Calu3 (cell line): ENCODE measurements around the gene RNPS1. TPM values are rescaled to one million over a fixed set of nuclear protein-coding genes. Genes with fewer than 3 reads are reported as not detected.
A peak's percentile ranks its signal among the peaks of the same experiment; 100 is the strongest.

ENCODE experiments used
- Bru-seq: library from RNA; stranded (reverse); fragments of 400-500 nt; gene quantifications from one replicate; lab custom pipeline; 2021; lab: Mats Ljungman, UMichigan
- BruChase-seq, 2 experiments: library from RNA; stranded (reverse); fragments of 400-500 nt; gene quantifications; one replicate each; lab custom pipeline; 2021; lab: Mats Ljungman, UMichigan
- BruUV-seq: library from RNA; stranded (reverse); fragments of 400-500 nt; replicated peaks from 2 replicates; lab custom pipeline; 2021; lab: Mats Ljungman, UMichigan
- CTCF ChIA-PET: fragments of 300-600 bp; sonication (Branson Sonifier 250); formaldehyde crosslinking; loops from one replicate; lab custom pipeline; 2022; ENCODE audit warnings: antibody characterized with exemption; lab: Charles Lee
- DNase-seq: peaks from one replicate; pipeline ENCODE4 v3.0.0; 2022
- H3K27ac Mint-ChIP-seq: one replicate; pipeline ENCODE4 v1.8.0; 2022; ENCODE audit warnings: mixed read lengths; ENCODE audit not compliant: unreplicated experiment
- H3K27me3 Mint-ChIP-seq: one replicate; pipeline ENCODE4 v1.8.0; 2022; ENCODE audit warnings: mixed read lengths; ENCODE audit not compliant: unreplicated experiment
- H3K36me3 Mint-ChIP-seq: one replicate; pipeline ENCODE4 v1.8.0; 2022; ENCODE audit warnings: mild to moderate bottlenecking, moderate library complexity, mixed read lengths; ENCODE audit not compliant: insufficient read depth, unreplicated experiment
- H3K4me1 Mint-ChIP-seq: one replicate; pipeline ENCODE4 v1.8.0; 2022; ENCODE audit warnings: mild to moderate bottlenecking, low read depth, mixed read lengths; ENCODE audit not compliant: unreplicated experiment
- H3K4me3 Mint-ChIP-seq: one replicate; pipeline ENCODE4 v1.8.0; 2022; ENCODE audit warnings: mild to moderate bottlenecking, low read depth, moderate library complexity, mixed read lengths; ENCODE audit not compliant: unreplicated experiment
- H3K9me3 Mint-ChIP-seq: one replicate; pipeline ENCODE4 v1.8.0; 2022; ENCODE audit warnings: low read depth, mixed read lengths; ENCODE audit not compliant: unreplicated experiment
- intact Hi-C: fragments of 100-400 bp; cut with micrococcal nuclease; formaldehyde crosslinking; loops from one replicate; pipeline ENCODE4 v1.10.0; 2022; ENCODE audit not compliant: unreplicated experiment
- long read RNA-seq: library from polyadenylated mRNA; stranded (forward); transcript quantifications from one replicate; pipeline ENCODE4 v2.0.0, GENCODE V29; 2022
- total RNA-seq: library from RNA; stranded (reverse); gene quantifications from 2 replicates; pipeline ENCODE4 v1.2.3, GENCODE V29; 2022
- TF ChIP-seq, protein P1 (sequence below): fragments of 200-600 bp; IDR thresholded peaks from one replicate; pipeline ENCODE4 v1.8.0; 2022; ENCODE audit warnings: antibody characterized with exemption; ENCODE audit not compliant: unreplicated experiment

Gene RNPS1, protein sequence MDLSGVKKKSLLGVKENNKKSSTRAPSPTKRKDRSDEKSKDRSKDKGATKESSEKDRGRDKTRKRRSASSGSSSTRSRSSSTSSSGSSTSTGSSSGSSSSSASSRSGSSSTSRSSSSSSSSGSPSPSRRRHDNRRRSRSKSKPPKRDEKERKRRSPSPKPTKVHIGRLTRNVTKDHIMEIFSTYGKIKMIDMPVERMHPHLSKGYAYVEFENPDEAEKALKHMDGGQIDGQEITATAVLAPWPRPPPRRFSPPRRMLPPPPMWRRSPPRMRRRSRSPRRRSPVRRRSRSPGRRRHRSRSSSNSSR
- total RNA-seq (287 and 301 TPM in 2 replicates), Bru-seq, nascent RNA (percentile 97 among the genes with signal in this experiment), BruChase-seq, experiment 1, labeled RNA remaining after a 6-hour chase (percentile 97 among the genes with signal in this experiment), BruChase-seq, experiment 2, labeled RNA remaining after a 2-hour chase (percentile 97 among the genes with signal in this experiment)
- long read RNA-seq, transcript RNPS1-220 (7 exons, 2,037 nt) = major isoform, 193 of 536 reads
- long read RNA-seq, transcript RNPS1-202 (8 exons, 2,241 nt) = minor isoform, 183 of 536 reads
- long read RNA-seq, transcript RNPS1-219 (6 exons, 1,685 nt) = minor isoform, 13 of 536 reads
- long read RNA-seq, transcript RNPS1-203 (8 exons, 2,069 nt) = minor isoform, 85 of 536 reads
- long read RNA-seq, partial matches to known transcripts = 3 of 536 reads
- long read RNA-seq, other reads (novel, unspliced or antisense) = 40 of 536 reads

DNA sequence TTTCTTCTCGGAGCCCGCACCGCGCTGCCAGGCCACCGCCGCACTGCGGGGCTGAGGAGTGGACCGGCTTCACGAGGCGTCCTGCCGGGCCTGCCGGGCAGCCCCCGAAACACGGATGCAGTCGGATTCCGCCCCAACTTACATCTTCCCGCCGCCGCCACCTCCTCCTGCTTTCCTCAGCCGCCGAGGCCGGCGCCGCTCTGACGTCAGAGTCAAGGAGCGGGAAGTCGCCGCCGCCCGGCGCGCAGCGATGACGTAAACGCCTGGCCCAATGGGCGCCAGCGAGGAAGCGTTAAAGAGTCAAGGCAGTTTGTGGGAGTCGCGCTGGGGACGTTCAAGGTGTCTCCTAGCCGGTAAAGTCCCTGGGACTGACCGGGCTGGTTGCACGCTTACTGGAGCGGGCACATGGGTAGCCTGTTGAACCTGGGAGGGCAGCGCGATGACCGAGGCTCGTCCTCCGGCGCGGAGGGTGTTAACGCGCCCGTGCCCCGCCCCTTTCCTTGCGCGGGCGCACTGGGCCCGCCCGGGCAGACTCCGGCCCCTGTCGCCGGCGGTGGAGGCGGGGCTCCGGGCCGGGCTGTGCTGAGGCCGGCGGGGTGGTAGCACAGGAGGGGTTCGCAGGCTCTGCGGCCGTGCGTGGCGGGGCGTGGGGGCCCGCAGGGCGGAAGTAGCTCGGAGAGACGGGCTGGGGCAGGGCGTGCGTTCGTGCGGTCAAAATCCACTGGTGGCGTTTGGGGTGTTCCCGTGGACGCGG, at the start of gene RNPS1:
RNPS1 (minus strand) TSS at position 214 of the 754 bp plus-strand sequence. CDS start 3,483 bp downstream, outside the sequence.
- CTCF ChIA-PET = interaction anchor here (0.6 kb wide), 1 partner anchor 11 kb away, joined by 3 read pairs; no protein-coding TSS in a partner anchor
- H3K27me3 Mint-ChIP-seq = no peaks in the 10 kb centered on the region
- TF ChIP-seq, protein P1, sequence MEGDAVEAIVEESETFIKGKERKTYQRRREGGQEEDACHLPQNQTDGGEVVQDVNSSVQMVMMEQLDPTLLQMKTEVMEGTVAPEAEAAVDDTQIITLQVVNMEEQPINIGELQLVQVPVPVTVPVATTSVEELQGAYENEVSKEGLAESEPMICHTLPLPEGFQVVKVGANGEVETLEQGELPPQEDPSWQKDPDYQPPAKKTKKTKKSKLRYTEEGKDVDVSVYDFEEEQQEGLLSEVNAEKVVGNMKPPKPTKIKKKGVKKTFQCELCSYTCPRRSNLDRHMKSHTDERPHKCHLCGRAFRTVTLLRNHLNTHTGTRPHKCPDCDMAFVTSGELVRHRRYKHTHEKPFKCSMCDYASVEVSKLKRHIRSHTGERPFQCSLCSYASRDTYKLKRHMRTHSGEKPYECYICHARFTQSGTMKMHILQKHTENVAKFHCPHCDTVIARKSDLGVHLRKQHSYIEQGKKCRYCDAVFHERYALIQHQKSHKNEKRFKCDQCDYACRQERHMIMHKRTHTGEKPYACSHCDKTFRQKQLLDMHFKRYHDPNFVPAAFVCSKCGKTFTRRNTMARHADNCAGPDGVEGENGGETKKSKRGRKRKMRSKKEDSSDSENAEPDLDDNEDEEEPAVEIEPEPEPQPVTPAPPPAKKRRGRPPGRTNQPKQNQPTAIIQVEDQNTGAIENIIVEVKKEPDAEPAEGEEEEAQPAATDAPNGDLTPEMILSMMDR = no peak
- BruUV-seq = no TSS peak
- peak within 1 kb of the TSS; percentile 100 for H3K27ac Mint-ChIP-seq
- intact Hi-C loops = no loop called here
- H3K4me3 Mint-ChIP-seq = peak within 1 kb of the TSS; percentile 100
- no peaks in the 10 kb centered on the region for H3K9me3 Mint-ChIP-seq
- H3K36me3 Mint-ChIP-seq = peaks cover 82% of the 10 kb centered on the region
- peak; percentile 98 for DNase-seq
- H3K4me1 Mint-ChIP-seq = peaks cover 33% of the 10 kb centered on the region

DNA sequence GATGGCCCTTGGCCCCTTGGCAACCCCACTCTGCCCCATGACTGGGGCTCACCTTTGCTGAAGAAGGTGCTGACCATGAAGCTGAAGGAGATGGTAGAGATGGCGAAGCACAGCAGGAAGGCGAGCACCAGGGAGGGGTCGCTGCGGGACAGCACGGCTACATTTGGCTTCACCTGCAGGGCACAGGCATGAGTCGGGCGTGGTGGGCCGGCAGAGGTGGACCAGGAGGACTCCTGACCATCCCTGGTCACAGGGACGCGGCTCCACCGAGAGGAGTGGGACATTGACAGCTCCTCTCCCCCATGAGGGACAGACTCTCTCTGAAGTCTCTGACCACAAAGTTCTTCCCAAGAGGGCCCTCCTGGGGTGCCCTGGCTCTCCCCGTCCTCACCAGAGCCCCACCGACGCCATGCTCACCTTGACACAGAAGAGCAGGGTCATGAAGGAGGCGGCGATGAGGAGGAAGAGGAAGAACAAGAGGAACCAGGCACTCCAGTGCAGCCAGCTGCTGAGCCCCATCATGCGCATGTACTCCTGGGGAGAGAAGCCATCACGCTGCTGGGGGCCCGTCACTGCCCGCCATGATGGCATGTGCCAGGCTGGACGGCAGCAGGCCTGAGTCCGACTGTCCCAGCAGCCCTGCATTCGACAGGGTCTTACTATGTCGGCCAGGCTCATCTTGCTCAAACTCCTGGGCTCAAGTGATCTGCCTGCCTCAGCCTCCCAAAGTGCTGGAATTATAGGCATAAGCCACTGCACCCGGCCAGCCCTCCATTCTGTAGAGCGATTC, 49.5 kb upstream of the RNPS1 start:
- H3K9me3 Mint-ChIP-seq = no peaks in the 10 kb centered on the region
- TF ChIP-seq, protein P1 = no peak
- no peak for DNase-seq
- no peak overlapping the region for H3K27ac Mint-ChIP-seq
- BruUV-seq = no TSS peak
- H3K27me3 Mint-ChIP-seq = no peaks in the 10 kb centered on the region
- no peak overlapping the region for H3K4me3 Mint-ChIP-seq
- H3K36me3 Mint-ChIP-seq = no peaks in the 10 kb centered on the region
- no peaks in the 10 kb centered on the region for H3K4me1 Mint-ChIP-seq
- CTCF ChIA-PET = interaction anchor here (0.5 kb wide), 1 partner anchor 369 kb away, joined by 6 read pairs; no protein-coding TSS in a partner anchor
- intact Hi-C loops = no loop called here

DNA sequence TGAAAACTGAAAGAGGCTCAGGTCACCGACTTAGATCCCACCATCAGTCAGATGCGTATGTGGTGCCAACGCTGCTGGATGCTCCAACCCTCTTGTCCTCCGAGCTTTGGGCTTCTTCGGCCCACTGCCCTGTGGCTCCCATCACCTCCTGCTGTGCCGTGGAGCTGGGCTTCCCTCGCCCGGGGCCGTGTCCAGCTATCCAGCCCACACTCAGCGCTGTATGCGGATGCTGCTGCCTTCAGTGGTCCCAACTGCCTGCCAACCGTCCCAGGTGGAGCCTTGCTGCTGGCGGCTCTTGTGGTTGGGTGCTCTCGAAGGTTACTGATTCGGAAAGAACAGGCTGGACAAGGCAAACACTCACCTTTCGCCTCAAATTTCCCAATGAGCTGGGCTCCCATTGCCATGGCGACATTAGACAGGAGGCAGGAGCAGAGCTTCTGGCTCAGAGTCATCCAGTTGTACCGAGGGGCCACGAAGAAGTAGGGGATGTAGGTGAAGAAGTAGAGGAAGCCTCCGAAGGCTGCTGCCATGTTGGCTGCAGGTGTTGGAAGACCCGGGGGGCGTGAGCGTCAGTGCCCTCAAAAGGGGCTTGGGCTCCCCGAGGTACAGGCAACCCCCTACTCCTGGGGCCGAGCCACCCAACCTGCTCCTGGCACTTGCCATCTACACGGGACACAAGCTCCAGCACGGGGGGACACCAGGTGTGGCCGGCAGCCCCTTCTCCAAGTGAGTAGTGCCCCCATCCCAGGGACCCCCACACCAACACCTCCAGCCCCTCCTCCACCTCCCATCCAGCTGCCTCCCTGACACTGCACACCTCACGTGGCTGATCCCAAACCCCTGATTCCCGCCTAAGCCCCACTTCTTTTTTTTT, 40.4 kb upstream of the RNPS1 start:
- H3K27ac Mint-ChIP-seq = no peak overlapping the region
- no peaks in the 10 kb centered on the region for H3K9me3 Mint-ChIP-seq
- BruUV-seq = no TSS peak
- no peaks in the 10 kb centered on the region for H3K36me3 Mint-ChIP-seq
- H3K4me1 Mint-ChIP-seq = no peaks in the 10 kb centered on the region
- TF ChIP-seq, protein P1 = no peak
- intact Hi-C loops = no loop called here
- no peak overlapping the region for H3K4me3 Mint-ChIP-seq
- CTCF ChIA-PET = no interaction called here
- H3K27me3 Mint-ChIP-seq = no peaks in the 10 kb centered on the region
- no peak for DNase-seq
